Keratinocyte (primary cell): ENCODE results near the gene MXRA8. TPM values are rescaled to one million over a fixed set of nuclear protein-coding genes. Genes with fewer than 3 reads are reported as not detected.

ENCODE experiments used
- DNase-seq: peaks from one replicate; pipeline ENCODE4 v3.0.0-alpha.2; 2011; ENCODE audit warnings: low read depth, missing footprints, low spot score
- FAIRE-seq: peaks from 2 replicates; lab custom pipeline; 2011; peaks lifted over from hg19 to GRCh38; lab: Jason Lieb, UNC
- H2AFZ ChIP-seq: 2 replicates; pipeline ENCODE4 v1.6.0; 2012; ENCODE audit warnings: low read length, control low read depth, inconsistent platforms; ENCODE audit not compliant: control insufficient read depth
- H3K27ac ChIP-seq: 2 replicates; pipeline ENCODE4 v1.5.1; 2011; ENCODE audit warnings: low read length; ENCODE audit not compliant: control insufficient read depth, insufficient read depth
- H3K27me3 ChIP-seq: 3 replicates; pipeline ENCODE4 v1.6.0; 2011; ENCODE audit warnings: low read length; ENCODE audit not compliant: control insufficient read depth, insufficient read depth; ENCODE audit errors: extremely low read depth
- H3K36me3 ChIP-seq, 2 experiments: 2 replicates in 1 of 2; 3 replicates in 1 of 2; pipeline ENCODE4 v1.5.1; 2011; ENCODE audit warnings: low read length in 2 of 2, mild to moderate bottlenecking in 1 of 2; ENCODE audit not compliant: control insufficient read depth in 2 of 2, insufficient read depth in 2 of 2; ENCODE audit errors: extremely low read depth in 1 of 2
- H3K4me1 ChIP-seq: 3 replicates; pipeline ENCODE4 v1.5.1; 2011; ENCODE audit warnings: low read length; ENCODE audit not compliant: control insufficient read depth, insufficient read depth; ENCODE audit errors: extremely low read depth
- H3K4me2 ChIP-seq: 3 replicates; pipeline ENCODE4 v1.6.0; 2011; ENCODE audit warnings: low read depth, low read length; ENCODE audit not compliant: control insufficient read depth, insufficient read depth; ENCODE audit errors: extremely low read depth
- H3K4me3 ChIP-seq, 3 experiments: fragments of 200-600 bp in 1 of 3; sonication (generic) in 1 of 3; 2 replicates in 2 of 3; 3 replicates in 1 of 3; pipeline ENCODE4 v1.5.1; 2011 to 2016; ENCODE audit warnings: low read length in 3 of 3, mild to moderate bottlenecking in 3 of 3, control low read depth in 2 of 3, inconsistent platforms in 1 of 3, low read depth in 1 of 3, mixed read lengths in 1 of 3, mixed run types in 1 of 3, moderate library complexity in 1 of 3; ENCODE audit not compliant: control insufficient read depth in 2 of 3, insufficient read depth in 2 of 3; ENCODE audit errors: extremely low read depth in 1 of 3
- H3K79me2 ChIP-seq: 2 replicates; pipeline ENCODE4 v1.6.0; 2012; ENCODE audit warnings: low read length; ENCODE audit not compliant: control insufficient read depth, insufficient read depth
- H3K9ac ChIP-seq: 3 replicates; pipeline ENCODE4 v1.6.0; 2011; ENCODE audit warnings: low read length; ENCODE audit not compliant: control insufficient read depth, insufficient read depth; ENCODE audit errors: extremely low read depth
- H3K9me1 ChIP-seq: 3 replicates; pipeline ENCODE4 v1.6.0; 2011; ENCODE audit warnings: low read length; ENCODE audit not compliant: control insufficient read depth, insufficient read depth; ENCODE audit errors: extremely low read depth
- H3K9me3 ChIP-seq: 2 replicates; pipeline ENCODE4 v1.5.1; 2012; ENCODE audit warnings: low read depth, low read length; ENCODE audit not compliant: control insufficient read depth
- H4K20me1 ChIP-seq: 3 replicates; pipeline ENCODE4 v1.6.0; 2011; ENCODE audit warnings: low read length; ENCODE audit not compliant: control insufficient read depth, insufficient read depth; ENCODE audit errors: extremely low read depth
- CTCF ChIP-seq, 3 experiments: IDR thresholded peaks in 1 of 3; conservative IDR thresholded peaks in 1 of 3; optimal IDR thresholded peaks in 1 of 3; 2 replicates in 2 of 3; 3 replicates in 1 of 3; pipeline versions ENCODE3 to v1.5.1; 2011; ENCODE audit warnings: low read length in 3 of 3, mild to moderate bottlenecking in 3 of 3, moderate library complexity in 2 of 3, control low read depth in 1 of 3, inconsistent platforms in 1 of 3; ENCODE audit not compliant: insufficient read depth in 2 of 3; ENCODE audit errors: extremely low read depth in 1 of 3
- EZH2 ChIP-seq: IDR thresholded peaks from one replicate; pipeline ENCODE4 v1.6.1; 2012; ENCODE audit warnings: inconsistent platforms, mild to moderate bottlenecking, low read length, moderate library complexity
- dilution Hi-C: fragments of 300-500 bp; cut with MboI; formaldehyde crosslinking; loops from one replicate; pipeline ENCODE4 v1.7.0; 2020; ENCODE audit warnings: low sequenced_read_pairs; ENCODE audit not compliant: extremely low pct_ligation_motif_present
- polyA plus RNA-seq, 5 experiments: library from polyadenylated mRNA; depleted of rRNA in 3 of 5; stranded (reverse) in 3 of 5; stranded (forward) in 1 of 5; unstranded in 1 of 5; fragments of >200 nt; gene quantifications; 1 replicate in 1 of 5; 2 replicates in 3 of 5; 3 replicates in 1 of 5; pipeline versions ENCODE4 v1.2.1 to v1.2.3, GENCODE V29; 2011 to 2012; ENCODE audit warnings: missing spikeins in 2 of 5, low read depth in 1 of 5, low replicate concordance in 1 of 5

Gene MXRA8
- polyA plus RNA-seq, 1 donor (not counting 4 experiments of a cell fraction or from before 2014, with no cell fraction given): not detected

- no peak for DNase-seq
- Histone ChIP-seq H3K4me3 (peak overlapping the region; percentile 76 to 87 (median 78)), H3K27me3 (no peaks in the 10 kb centered on the region), H3K79me2 (peaks cover 24% of the 10 kb centered on the region), H3K27ac (peak overlapping the region; percentile 91), H2AFZ (no peak overlapping the region), H3K9me3 (no peaks in the 10 kb centered on the region), H3K36me3 (peaks cover 7% of the 10 kb centered on the region in 2 experiments), H3K9me1 (no peaks in the 10 kb centered on the region), H4K20me1 (peaks cover 3% of the 10 kb centered on the region), H3K9ac (peak overlapping the region; percentile 68), H3K4me2 (peak overlapping the region; percentile 71), H3K4me1 (peaks cover 60% of the 10 kb centered on the region)
- FAIRE-seq: no peak
- TF ChIP-seq EZH2 (no peak), CTCF (optimal IDR thresholded peaks at IDR 0.05 in 1 of 3, IDR thresholded peaks at IDR 0.05 in 1 of 3, conservative IDR thresholded peaks at IDR 0.05 in 1 of 3; ENCODE audit: extremely low read depth in 1 of 3, insufficient read depth in 2 of 3, low read length in 3 of 3) (peak in 2 of 3 experiments; percentile 12 to 20)
- dilution Hi-C loops: no loop called here
Observed at GRCh38 chr1:1306070-1306660, 52.2 kb downstream of the MXRA8 start.

GRCh38 chr1:1305300-1306069 lies 52.9 kb downstream of the MXRA8 start:
- dilution Hi-C loops: no loop called here
- Histone ChIP-seq H2AFZ (no peak overlapping the region), H3K79me2 (peaks cover 24% of the 10 kb centered on the region), H3K27ac (peak overlapping the region; percentile 91), H3K4me1 (peaks cover 60% of the 10 kb centered on the region), H3K9ac (peak overlapping the region; percentile 68), H3K9me3 (no peaks in the 10 kb centered on the region), H3K4me3 (peak overlapping the region; percentile 53 to 76 (median 54)), H3K27me3 (no peaks in the 10 kb centered on the region), H3K36me3 (peaks cover 3 to 4% of the 10 kb centered on the region in 2 experiments), H3K9me1 (no peaks in the 10 kb centered on the region), H4K20me1 (peaks cover 3% of the 10 kb centered on the region), H3K4me2 (peak overlapping the region; percentile 71)
- TF ChIP-seq CTCF (optimal IDR thresholded peaks at IDR 0.05 in 1 of 3, IDR thresholded peaks at IDR 0.05 in 1 of 3, conservative IDR thresholded peaks at IDR 0.05 in 1 of 3; ENCODE audit: extremely low read depth in 1 of 3, insufficient read depth in 2 of 3, low read length in 3 of 3) (peak in 1 of 3 experiments; percentile 20), EZH2 (no peak)
- FAIRE-seq: peak; percentile 84
- DNase-seq: no peak
